Osteocyte (in vitro differentiated cells): ENCODE data around the gene TPRG1. TPM values are rescaled to one million over a fixed set of nuclear protein-coding genes. Genes with fewer than 3 reads are reported as not detected.

Source experiments
- DNase-seq: peaks from one replicate; pipeline ENCODE4 v3.0.0; 2021; ENCODE audit warnings: mixed read lengths; ENCODE audit not compliant: unreplicated experiment; ENCODE audit errors: extremely low spot score
- H3K27ac Mint-ChIP-seq: one replicate; pipeline ENCODE4 v1.8.0; 2021; ENCODE audit warnings: mild to moderate bottlenecking, mixed read lengths; ENCODE audit not compliant: unreplicated experiment
- H3K27me3 Mint-ChIP-seq: one replicate; pipeline ENCODE4 v1.8.0; 2021; ENCODE audit warnings: mixed read lengths; ENCODE audit not compliant: unreplicated experiment
- H3K36me3 Mint-ChIP-seq: one replicate; pipeline ENCODE4 v1.8.0; 2021; ENCODE audit warnings: mixed read lengths; ENCODE audit not compliant: unreplicated experiment
- H3K4me1 Mint-ChIP-seq: one replicate; pipeline ENCODE4 v1.8.0; 2021; ENCODE audit warnings: mixed read lengths; ENCODE audit not compliant: unreplicated experiment
- H3K4me3 Mint-ChIP-seq: one replicate; pipeline ENCODE4 v1.8.0; 2021; ENCODE audit warnings: mild to moderate bottlenecking, moderate library complexity, mixed read lengths; ENCODE audit not compliant: unreplicated experiment
- H3K9me3 Mint-ChIP-seq: one replicate; pipeline ENCODE4 v1.8.0; 2021; ENCODE audit warnings: mixed read lengths; ENCODE audit not compliant: unreplicated experiment
- total RNA-seq: library from RNA; stranded (reverse); gene quantifications from 2 replicates; pipeline ENCODE4 v1.2.1, GENCODE V29; 2021
- TF ChIP-seq, protein P1 (sequence below): fragments of 200-600 bp; sonication (generic); IDR thresholded peaks from 2 replicates; pipeline ENCODE4 v1.5.0; 2021; ENCODE audit warnings: antibody characterized with exemption, mild to moderate bottlenecking, moderate library complexity

The TPRG1 gene
- total RNA-seq, 1 donor from 2014 or later, result 0.46 TPM

DNA sequence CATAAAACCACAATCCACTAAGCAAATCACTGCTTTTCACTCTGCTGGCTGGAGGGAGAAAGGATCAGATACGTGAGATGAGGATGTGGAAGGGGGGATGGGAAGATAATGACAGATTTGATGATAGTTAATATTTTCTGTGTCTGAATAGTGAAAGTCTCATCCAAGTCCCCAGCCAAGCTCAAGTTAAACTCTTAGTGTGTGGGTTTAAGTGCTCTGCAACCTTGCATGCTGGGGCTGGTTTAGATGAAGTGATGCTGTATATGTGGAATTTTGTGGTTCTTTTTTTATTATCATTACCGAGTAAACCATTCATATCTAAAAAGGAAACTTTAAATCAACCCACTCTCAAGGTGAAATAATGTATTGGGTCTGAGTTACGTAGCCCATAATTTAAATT, 111.0 kb downstream of the TPRG1 start:
- H3K9me3 Mint-ChIP-seq, result no peaks in the 10 kb centered on the region
- no peaks in the 10 kb centered on the region for H3K36me3 Mint-ChIP-seq
- H3K4me3 Mint-ChIP-seq, result no peak overlapping the region
- H3K27ac Mint-ChIP-seq, result no peak overlapping the region
- TF ChIP-seq, protein P1, sequence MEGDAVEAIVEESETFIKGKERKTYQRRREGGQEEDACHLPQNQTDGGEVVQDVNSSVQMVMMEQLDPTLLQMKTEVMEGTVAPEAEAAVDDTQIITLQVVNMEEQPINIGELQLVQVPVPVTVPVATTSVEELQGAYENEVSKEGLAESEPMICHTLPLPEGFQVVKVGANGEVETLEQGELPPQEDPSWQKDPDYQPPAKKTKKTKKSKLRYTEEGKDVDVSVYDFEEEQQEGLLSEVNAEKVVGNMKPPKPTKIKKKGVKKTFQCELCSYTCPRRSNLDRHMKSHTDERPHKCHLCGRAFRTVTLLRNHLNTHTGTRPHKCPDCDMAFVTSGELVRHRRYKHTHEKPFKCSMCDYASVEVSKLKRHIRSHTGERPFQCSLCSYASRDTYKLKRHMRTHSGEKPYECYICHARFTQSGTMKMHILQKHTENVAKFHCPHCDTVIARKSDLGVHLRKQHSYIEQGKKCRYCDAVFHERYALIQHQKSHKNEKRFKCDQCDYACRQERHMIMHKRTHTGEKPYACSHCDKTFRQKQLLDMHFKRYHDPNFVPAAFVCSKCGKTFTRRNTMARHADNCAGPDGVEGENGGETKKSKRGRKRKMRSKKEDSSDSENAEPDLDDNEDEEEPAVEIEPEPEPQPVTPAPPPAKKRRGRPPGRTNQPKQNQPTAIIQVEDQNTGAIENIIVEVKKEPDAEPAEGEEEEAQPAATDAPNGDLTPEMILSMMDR, result no peak
- DNase-seq, result no peak
- H3K4me1 Mint-ChIP-seq, result peaks cover 14% of the 10 kb centered on the region
- no peaks in the 10 kb centered on the region for H3K27me3 Mint-ChIP-seq

DNA sequence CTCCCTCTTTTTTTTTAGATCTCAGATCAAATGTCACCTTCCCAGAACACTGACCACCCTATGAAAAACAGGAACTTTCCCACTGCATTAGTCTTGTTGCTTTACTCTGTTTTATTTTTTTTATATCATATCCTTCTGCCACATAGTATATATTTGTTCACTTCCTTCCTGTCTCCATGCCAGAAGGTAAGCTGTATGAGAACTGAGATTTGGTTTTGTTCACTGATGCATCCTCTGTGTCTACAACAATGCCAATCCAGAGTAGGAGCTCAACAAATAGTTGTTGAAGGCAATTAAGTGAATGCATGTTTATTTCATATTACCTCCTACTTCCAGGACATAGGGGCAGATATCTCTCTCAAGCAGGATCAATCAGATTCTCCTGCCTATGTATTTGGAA, 114.4 kb downstream of the TPRG1 start:
- TF ChIP-seq, protein P1, result no peak
- no peak for DNase-seq
- H3K27me3 Mint-ChIP-seq, result peaks cover 3% of the 10 kb centered on the region
- peaks cover 14% of the 10 kb centered on the region for H3K4me1 Mint-ChIP-seq
- H3K27ac Mint-ChIP-seq, result no peak overlapping the region
- no peaks in the 10 kb centered on the region for H3K36me3 Mint-ChIP-seq
- no peak overlapping the region for H3K4me3 Mint-ChIP-seq
- H3K9me3 Mint-ChIP-seq, result no peaks in the 10 kb centered on the region

DNA sequence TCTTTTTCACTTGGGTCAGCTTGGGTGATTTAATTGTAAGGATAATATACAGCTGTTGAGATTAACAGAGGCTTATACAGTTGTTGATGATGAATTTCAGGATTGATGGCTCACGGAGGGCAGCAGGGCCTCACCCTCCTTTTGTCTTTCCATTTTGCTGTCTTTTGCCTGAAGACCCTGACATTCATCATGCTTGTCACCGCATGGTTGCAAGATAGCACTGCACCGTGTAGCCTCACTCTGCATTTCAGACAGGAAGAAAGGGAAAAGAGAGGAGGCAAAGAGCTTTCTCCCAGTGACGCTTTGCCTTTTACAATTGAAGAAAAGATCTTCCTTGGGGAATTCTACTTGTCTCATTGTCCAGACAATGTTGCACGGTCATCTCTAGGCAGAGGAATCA, 115.1 kb downstream of the TPRG1 start:
- Mint-ChIP-seq H3K36me3 (no peaks in the 10 kb centered on the region), H3K9me3 (no peaks in the 10 kb centered on the region), H3K4me1 (peaks cover 14% of the 10 kb centered on the region), H3K27me3 (peaks cover 3% of the 10 kb centered on the region), H3K4me3 (no peak overlapping the region), H3K27ac (no peak overlapping the region)
- DNase-seq, result no peak
- TF ChIP-seq, protein P1, result no peak

DNA sequence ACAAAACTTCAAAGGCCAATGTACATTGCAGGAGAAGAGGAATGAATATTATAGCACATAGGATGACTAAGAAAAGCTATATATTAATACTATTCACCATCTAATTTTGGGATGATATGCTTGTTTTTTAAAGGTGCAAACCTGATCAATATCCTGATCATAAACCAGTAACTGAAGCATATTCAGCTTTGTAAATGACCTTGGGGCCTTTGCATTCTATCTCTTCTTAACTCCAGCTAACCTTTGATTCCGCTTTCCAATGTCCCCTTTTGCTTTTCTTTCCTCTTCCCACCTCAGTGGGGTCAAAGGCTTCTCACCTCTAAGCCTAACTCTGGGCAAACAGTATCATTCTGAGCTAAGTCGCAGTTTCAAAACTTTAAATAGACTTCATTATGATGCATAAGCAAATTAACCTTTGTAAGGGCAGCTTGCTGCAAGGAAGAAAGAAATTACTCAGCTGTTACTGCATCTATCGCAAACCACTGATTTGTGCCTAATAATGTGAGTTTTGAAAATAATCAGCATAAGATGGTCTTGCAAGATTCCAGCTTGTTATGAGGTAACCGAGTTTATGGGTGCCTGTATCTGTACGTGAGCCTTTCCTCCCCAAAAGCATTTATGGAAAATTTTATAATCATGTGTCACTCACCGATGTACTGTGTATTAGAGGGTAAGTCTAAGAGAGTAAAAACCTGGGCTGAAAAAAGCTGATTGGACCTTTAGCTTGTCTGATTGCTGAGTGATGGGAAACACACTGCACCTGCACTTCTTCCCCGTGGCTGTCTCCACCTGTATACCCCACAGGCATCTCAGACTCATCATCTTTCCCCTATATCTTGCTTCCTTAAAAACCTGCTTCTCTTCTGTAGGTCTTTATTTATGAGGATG, 116.8 kb downstream of the TPRG1 start:
- H3K36me3 Mint-ChIP-seq, result no peaks in the 10 kb centered on the region
- H3K27me3 Mint-ChIP-seq, result peaks cover 3% of the 10 kb centered on the region
- peaks cover 22% of the 10 kb centered on the region for H3K4me1 Mint-ChIP-seq
- TF ChIP-seq, protein P1, result no peak
- no peak for DNase-seq
- no peak overlapping the region for H3K4me3 Mint-ChIP-seq
- no peaks in the 10 kb centered on the region for H3K9me3 Mint-ChIP-seq
- no peak overlapping the region for H3K27ac Mint-ChIP-seq

DNA sequence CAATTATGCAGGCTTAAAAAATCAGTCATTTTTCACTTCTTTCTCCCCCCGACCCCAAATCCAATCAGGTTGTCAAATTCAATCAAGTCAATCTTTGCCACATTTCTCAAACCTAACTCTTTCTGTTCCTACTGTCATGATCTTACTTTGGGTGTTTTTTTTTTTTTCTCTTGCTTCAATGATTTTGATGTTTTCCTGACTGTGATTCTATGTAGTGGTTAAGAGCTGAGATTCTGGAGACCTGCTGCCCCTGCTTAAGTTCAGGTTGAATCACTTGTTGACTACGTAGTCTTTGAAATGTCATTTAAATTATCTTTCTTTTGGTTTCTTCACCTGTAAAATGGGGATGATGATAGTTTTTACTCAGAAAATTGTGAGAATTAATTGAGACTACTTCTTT, 117.5 kb downstream of the TPRG1 start:
- H3K4me3 Mint-ChIP-seq, result no peak overlapping the region
- no peak overlapping the region for H3K27ac Mint-ChIP-seq
- peaks cover 27% of the 10 kb centered on the region for H3K4me1 Mint-ChIP-seq
- peaks cover 3% of the 10 kb centered on the region for H3K27me3 Mint-ChIP-seq
- no peaks in the 10 kb centered on the region for H3K36me3 Mint-ChIP-seq
- H3K9me3 Mint-ChIP-seq, result no peaks in the 10 kb centered on the region
- no peak for DNase-seq
- TF ChIP-seq, protein P1, result no peak
